HepG2 (cell line): Measurements from ENCODE around the gene POU6F1. TPM values are rescaled to one million over a fixed set of nuclear protein-coding genes. Genes with fewer than 3 reads are reported as not detected.

ENCODE experiments used
- ATAC-seq: fragments of 200-7000 bp; cut with Tn5 transposase; 3 replicates; pipeline ENCODE4 v1.9.1; 2020; ENCODE audit warnings: mild to moderate bottlenecking, moderate library complexity
- BruUV-seq: library from RNA; stranded (reverse); fragments of 400-500 nt; replicated peaks from 2 replicates; lab custom pipeline; 2021; lab: Mats Ljungman, UMichigan
- CTCF ChIA-PET: fragments of 300-600 bp; formaldehyde crosslinking; extraction: SDS; loops from one replicate; lab custom pipeline; 2021; ENCODE audit warnings: low total read pairs, inconsistent platforms, low intra/inter-chr PET ratio; lab: Yijun Ruan, JAX
- POLR2A ChIA-PET: fragments of 350-600 bp; sonication (Branson Sonifier 250); formaldehyde crosslinking; loops from one replicate; lab custom pipeline; 2020; ENCODE audit warnings: antibody characterized with exemption, inconsistent platforms; lab: Yijun Ruan, JAX
- DNase-seq: peaks from one replicate; pipeline ENCODE4 v3.0.0-alpha.2; 2015; ENCODE audit warnings: low spot score
- FAIRE-seq: peaks from 3 replicates; lab custom pipeline; 2011; peaks lifted over from hg19 to GRCh38; lab: Jason Lieb, UNC
- H2AFZ ChIP-seq: one replicate; pipeline ENCODE4 v1.6.1; 2011; ENCODE audit warnings: low read length, inconsistent platforms
- H3K27ac ChIP-seq: fragments of 300-600 bp; 3 replicates; pipeline ENCODE4 v1.8.0; 2011; ENCODE audit warnings: mixed run types, mild to moderate bottlenecking, mixed read lengths, low read length, inconsistent platforms; ENCODE audit not compliant: insufficient read depth; ENCODE audit errors: extremely low read length
- H3K27me3 ChIP-seq, 2 experiments: fragments of 200-600 bp in 1 of 2; 2 replicates in 1 of 2; 3 replicates in 1 of 2; pipeline versions ENCODE4 v1.6.0 to v1.8.0; 2011; ENCODE audit warnings: low read length in 2 of 2, mild to moderate bottlenecking in 2 of 2, moderate library complexity in 2 of 2, inconsistent platforms in 1 of 2; ENCODE audit not compliant: insufficient read depth in 2 of 2, control insufficient read depth in 1 of 2
- H3K36me3 ChIP-seq, 2 experiments: fragments of 200-600 bp in 1 of 2; replicated peaks in 1 of 2; 2 replicates in 1 of 2; 3 replicates in 1 of 2; pipeline versions ENCODE4 v1.5.1 to v1.8.0; 2011; ENCODE audit warnings: low read length in 2 of 2, inconsistent platforms in 1 of 2; ENCODE audit not compliant: insufficient read depth in 2 of 2, control insufficient read depth in 1 of 2
- H3K4me1 ChIP-seq: 2 replicates; pipeline ENCODE4 v1.5.1; 2012; ENCODE audit warnings: low read length, inconsistent platforms; ENCODE audit not compliant: insufficient read depth
- H3K4me2 ChIP-seq: 2 replicates; pipeline ENCODE4 v1.6.0; 2011; ENCODE audit warnings: low read depth, low read length, inconsistent platforms
- H3K4me3 ChIP-seq, 3 experiments: fragments of 200-600 bp in 1 of 3; sonication (generic), shearing (Covaris generic) in 1 of 3; replicated peaks in 1 of 3; 2 replicates each; pipeline ENCODE4 v1.5.1; 2011 to 2016; ENCODE audit warnings: low read length in 3 of 3, inconsistent platforms in 2 of 3, low read depth in 2 of 3, mild to moderate bottlenecking in 2 of 3, control low read depth in 1 of 3, mixed read lengths in 1 of 3; ENCODE audit not compliant: insufficient read depth in 1 of 3
- H3K79me2 ChIP-seq: one replicate; pipeline ENCODE4 v1.6.1; 2011; ENCODE audit warnings: low read length, inconsistent platforms; ENCODE audit not compliant: insufficient read depth
- H3K9ac ChIP-seq: 2 replicates; pipeline ENCODE4 v1.6.0; 2011; ENCODE audit warnings: mild to moderate bottlenecking, low read depth, low read length, inconsistent platforms; ENCODE audit not compliant: insufficient read depth
- H3K9me3 ChIP-seq: 2 replicates; pipeline ENCODE4 v1.5.1; 2012; ENCODE audit warnings: mild to moderate bottlenecking, low read length
- H4K20me1 ChIP-seq: 2 replicates; pipeline ENCODE4 v1.6.0; 2011; ENCODE audit warnings: inconsistent platforms, mild to moderate bottlenecking, low read length, moderate library complexity; ENCODE audit not compliant: insufficient read depth
- HNRNPH1 ChIP-seq: fragments of 200-400 bp; formaldehyde crosslinking; optimal IDR thresholded peaks from 2 replicates; pipeline ENCODE3; 2017; ENCODE audit warnings: mild to moderate bottlenecking, low read depth, low read length
- KDM2A ChIP-seq: sonication (generic); formaldehyde crosslinking; IDR thresholded peaks from 2 replicates; pipeline ENCODE4 v1.4.0; 2020; ENCODE audit warnings: low read depth, missing genetic modification reagents, borderline replicate concordance
- RARA ChIP-seq: IDR thresholded peaks from 2 replicates; pipeline ENCODE4 v1.6.1; 2016; ENCODE audit warnings: missing genetic modification reagents, missing compliant biosample characterization
- SOX6 ChIP-seq, 2 experiments: fragments of 450-650 bp in 1 of 2; sonication (generic) in 1 of 2; formaldehyde crosslinking in 1 of 2; IDR thresholded peaks; 2 replicates each; pipeline versions ENCODE4 v1.4.0 to v1.6.1; 2017 to 2020; ENCODE audit warnings: antibody characterized with exemption in 1 of 2, mild to moderate bottlenecking in 1 of 2, missing genetic modification reagents in 1 of 2
- SP140L ChIP-seq: sonication (generic); formaldehyde crosslinking; IDR thresholded peaks from 2 replicates; pipeline ENCODE4 v1.4.0; 2020; ENCODE audit warnings: missing genetic modification reagents, borderline replicate concordance
- ZNF317 ChIP-seq: sonication (generic); formaldehyde crosslinking; IDR thresholded peaks from 2 replicates; pipeline ENCODE4 v1.5.0; 2020; ENCODE audit warnings: mild to moderate bottlenecking, missing genetic modification reagents
- ZNF407 ChIP-seq: sonication (generic); formaldehyde crosslinking; IDR thresholded peaks from one replicate; pipeline ENCODE4 v1.5.1; 2020; ENCODE audit warnings: mild to moderate bottlenecking, missing genetic modification reagents; ENCODE audit errors: not compliant biosample characterization
- WGBS: methylation state at CpG from one replicate; pipeline ENCODE4 v1.1.6; 2017; ENCODE audit warnings: low lambda C conversion rate; 5-methylcytosine and 5-hydroxymethylcytosine counted together
- in situ Hi-C: cut with HindIII; loops from 2 replicates; pipeline ENCODE4 v1.10.0; 2017; ENCODE audit warnings: low pct_unique_long_range_greater_than_20kb; ENCODE audit not compliant: extremely low pct_ligation_motif_present
- intact Hi-C: fragments of 100-400 bp; cut with micrococcal nuclease; formaldehyde crosslinking; loops from one replicate; pipeline ENCODE4 v1.10.0; 2022; ENCODE audit not compliant: unreplicated experiment
- polyA plus RNA-seq, 8 experiments: library from polyadenylated mRNA; depleted of rRNA in 3 of 8; stranded (reverse) in 7 of 8; unstranded in 1 of 8; fragments of >200 nt; fragmentation: Illumina TruSeq in 4 of 8; extraction: Trizol in 4 of 8; gene quantifications; 2 replicates each; pipeline versions ENCODE4 v1.2.1 to v1.2.3, GENCODE V29; 2011 to 2016; ENCODE audit warnings: low read depth in 4 of 8, missing spikeins in 1 of 8, mixed read lengths in 1 of 8; ENCODE audit not compliant: insufficient read depth in 1 of 8
- total RNA-seq, 5 experiments: library from RNA; depleted of rRNA; stranded (reverse); fragments of >200 nt; fragmentation: Illumina TruSeq; extraction: Trizol; gene quantifications; 2 replicates each; pipeline ENCODE4 v1.2.3, GENCODE V29; 2016; ENCODE audit warnings: low read depth in 1 of 5
- TF ChIP-seq, protein P1 (sequence below): fragments of 450-650 bp; IDR thresholded peaks from 2 replicates; pipeline ENCODE4 v1.6.1; 2016
- TF ChIP-seq, protein P2 (sequence below): sonication (generic); formaldehyde crosslinking; IDR thresholded peaks from 2 replicates; pipeline ENCODE4 v1.8.0; 2022; ENCODE audit warnings: mild to moderate bottlenecking, missing genetic modification reagents, moderate library complexity
- TF ChIP-seq, protein P3 (sequence below): sonication (generic); formaldehyde crosslinking; IDR thresholded peaks from 2 replicates; pipeline ENCODE4 v1.5.1; 2020; ENCODE audit warnings: missing genetic modification reagents, mild to moderate bottlenecking, borderline replicate concordance

POU6F1 gene
- total and polyA plus RNA-seq, 2 of the 13 experiments (the other 11 are each of a cell fraction or from before 2014, with no cell fraction given) = 0.48 to 0.51 TPM

DNA sequence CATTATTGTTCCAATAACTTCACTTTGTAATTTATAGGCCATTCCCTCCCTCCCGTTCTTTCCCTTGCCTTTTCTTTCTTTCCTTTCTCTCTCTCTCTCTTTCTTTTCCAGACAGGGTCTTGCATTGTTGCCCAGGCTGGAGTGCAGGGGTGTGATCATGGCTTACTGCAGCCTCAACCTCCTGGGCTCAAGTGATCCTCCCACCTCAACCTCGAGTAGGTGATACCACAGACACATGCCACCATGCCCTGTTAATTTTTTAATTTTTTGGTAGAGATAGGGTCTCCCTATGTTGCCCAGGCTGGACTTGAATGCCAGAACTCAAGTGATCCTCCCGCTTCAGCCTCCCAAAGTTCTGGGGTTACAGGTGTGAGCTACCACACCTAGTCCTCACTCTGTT is 6.8 kb upstream of the POU6F1 start:
- 62% methylated on average over 3 of the region's 3 CpGs for WGBS
- H3K79me2 ChIP-seq = no peaks in the 10 kb centered on the region
- no peak overlapping the region for H2AFZ ChIP-seq
- FAIRE-seq (no peak), DNase-seq (no peak), ATAC-seq (no peak)
- H3K27ac ChIP-seq = no peak overlapping the region
- intact Hi-C loops = no loop called here
- no peaks in the 10 kb centered on the region for H3K36me3 ChIP-seq
- in situ Hi-C loops = no loop called here
- no TSS peak for BruUV-seq
- H3K4me2 ChIP-seq = no peak overlapping the region
- peaks cover 13% of the 10 kb centered on the region for H3K4me1 ChIP-seq
- no peaks in the 10 kb centered on the region for H3K9me3 ChIP-seq
- no peak overlapping the region for H3K4me3 ChIP-seq
- no peaks in the 10 kb centered on the region for H4K20me1 ChIP-seq
- no peaks in the 10 kb centered on the region for H3K27me3 ChIP-seq
- ChIA-PET CTCF (no interaction called here), POLR2A (no interaction called here)
- no peak overlapping the region for H3K9ac ChIP-seq
- TF ChIP-seq ZNF317 (CRISPR knock-in tag) (no peak), SOX6 (IDR thresholded peaks at IDR 0.05) (no peak), SOX6 (CRISPR knock-in tag; IDR thresholded peaks at IDR 0.05) (no peak), RARA (CRISPR knock-in tag) (no peak), SP140L (CRISPR knock-in tag) (no peak), HNRNPH1 (no peak), ZNF407 (CRISPR knock-in tag) (no peak), KDM2A (CRISPR knock-in tag) (no peak)
- TF ChIP-seq, protein P1, sequence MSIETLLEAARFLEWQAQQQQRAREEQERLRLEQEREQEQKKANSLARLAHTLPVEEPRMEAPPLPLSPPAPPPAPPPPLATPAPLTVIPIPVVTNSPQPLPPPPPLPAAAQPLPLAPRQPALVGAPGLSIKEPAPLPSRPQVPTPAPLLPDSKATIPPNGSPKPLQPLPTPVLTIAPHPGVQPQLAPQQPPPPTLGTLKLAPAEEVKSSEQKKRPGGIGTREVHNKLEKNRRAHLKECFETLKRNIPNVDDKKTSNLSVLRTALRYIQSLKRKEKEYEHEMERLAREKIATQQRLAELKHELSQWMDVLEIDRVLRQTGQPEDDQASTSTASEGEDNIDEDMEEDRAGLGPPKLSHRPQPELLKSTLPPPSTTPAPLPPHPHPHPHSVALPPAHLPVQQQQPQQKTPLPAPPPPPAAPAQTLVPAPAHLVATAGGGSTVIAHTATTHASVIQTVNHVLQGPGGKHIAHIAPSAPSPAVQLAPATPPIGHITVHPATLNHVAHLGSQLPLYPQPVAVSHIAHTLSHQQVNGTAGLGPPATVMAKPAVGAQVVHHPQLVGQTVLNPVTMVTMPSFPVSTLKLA = no peak
- TF ChIP-seq, protein P2, sequence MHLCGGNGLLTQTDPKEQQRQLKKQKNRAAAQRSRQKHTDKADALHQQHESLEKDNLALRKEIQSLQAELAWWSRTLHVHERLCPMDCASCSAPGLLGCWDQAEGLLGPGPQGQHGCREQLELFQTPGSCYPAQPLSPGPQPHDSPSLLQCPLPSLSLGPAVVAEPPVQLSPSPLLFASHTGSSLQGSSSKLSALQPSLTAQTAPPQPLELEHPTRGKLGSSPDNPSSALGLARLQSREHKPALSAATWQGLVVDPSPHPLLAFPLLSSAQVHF (CRISPR knock-in tag) = no peak
- TF ChIP-seq, protein P3, sequence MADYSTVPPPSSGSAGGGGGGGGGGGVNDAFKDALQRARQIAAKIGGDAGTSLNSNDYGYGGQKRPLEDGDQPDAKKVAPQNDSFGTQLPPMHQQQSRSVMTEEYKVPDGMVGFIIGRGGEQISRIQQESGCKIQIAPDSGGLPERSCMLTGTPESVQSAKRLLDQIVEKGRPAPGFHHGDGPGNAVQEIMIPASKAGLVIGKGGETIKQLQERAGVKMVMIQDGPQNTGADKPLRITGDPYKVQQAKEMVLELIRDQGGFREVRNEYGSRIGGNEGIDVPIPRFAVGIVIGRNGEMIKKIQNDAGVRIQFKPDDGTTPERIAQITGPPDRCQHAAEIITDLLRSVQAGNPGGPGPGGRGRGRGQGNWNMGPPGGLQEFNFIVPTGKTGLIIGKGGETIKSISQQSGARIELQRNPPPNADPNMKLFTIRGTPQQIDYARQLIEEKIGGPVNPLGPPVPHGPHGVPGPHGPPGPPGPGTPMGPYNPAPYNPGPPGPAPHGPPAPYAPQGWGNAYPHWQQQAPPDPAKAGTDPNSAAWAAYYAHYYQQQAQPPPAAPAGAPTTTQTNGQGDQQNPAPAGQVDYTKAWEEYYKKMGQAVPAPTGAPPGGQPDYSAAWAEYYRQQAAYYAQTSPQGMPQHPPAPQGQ (CRISPR knock-in tag) = no peak
